Endothelial cell of umbilical vein (primary cell): Measurements from ENCODE around the gene ACOT7. TPM values are rescaled to one million over a fixed set of nuclear protein-coding genes. Genes with fewer than 3 reads are reported as not detected.
A peak's percentile ranks its signal among the peaks of the same experiment; 100 is the strongest.

Experiments
- BruUV-seq: library from RNA; stranded (reverse); fragments of 400-500 nt; replicated peaks from 2 replicates; lab custom pipeline; 2021; lab: Mats Ljungman, UMichigan
- CTCF ChIA-PET: fragments of 300-600, 350-600 bp; sonication (Branson Sonifier 250); formaldehyde crosslinking; loops from one replicate; lab custom pipeline; 2021; ENCODE audit warnings: antibody characterized with exemption, inconsistent platforms; lab: Charles Lee
- POLR2A ChIA-PET: fragments of 300-600, 350-600 bp; sonication (Branson Sonifier 250); formaldehyde crosslinking; loops from one replicate; lab custom pipeline; 2021; ENCODE audit warnings: antibody characterized with exemption, inconsistent platforms; lab: Charles Lee
- DNase-seq: peaks from one replicate; pipeline ENCODE4 v3.0.0-alpha.2; 2011; ENCODE audit warnings: low read depth, low spot score
- FAIRE-seq: peaks from 2 replicates; lab custom pipeline; 2011; peaks lifted over from hg19 to GRCh38; lab: Jason Lieb, UNC
- H2AFZ ChIP-seq: 2 replicates; pipeline ENCODE4 v1.6.0; 2012; ENCODE audit warnings: low read depth, low read length, control low read depth, inconsistent platforms
- H3K27ac ChIP-seq: 2 replicates; pipeline ENCODE4 v1.5.1; 2011; ENCODE audit warnings: low read depth, mild to moderate bottlenecking, control low read depth, low read length, moderate library complexity; ENCODE audit not compliant: insufficient read depth
- H3K27me3 ChIP-seq, 2 experiments: 2 replicates each; pipeline versions ENCODE4 v1.6.0 to v1.6.1; 2011; ENCODE audit warnings: low read length in 2 of 2, mixed read lengths in 1 of 2; ENCODE audit not compliant: control insufficient read depth in 2 of 2, insufficient read depth in 2 of 2
- H3K36me3 ChIP-seq, 2 experiments: 2 replicates in 1 of 2; 3 replicates in 1 of 2; pipeline ENCODE4 v1.5.1; 2011; ENCODE audit warnings: low read length in 2 of 2, mild to moderate bottlenecking in 1 of 2, moderate library complexity in 1 of 2; ENCODE audit not compliant: control insufficient read depth in 2 of 2, insufficient read depth in 2 of 2; ENCODE audit errors: extremely low read depth in 1 of 2
- H3K4me1 ChIP-seq: 3 replicates; pipeline ENCODE4 v1.5.1; 2011; ENCODE audit warnings: mild to moderate bottlenecking, low read length; ENCODE audit not compliant: control insufficient read depth, insufficient read depth; ENCODE audit errors: extremely low read depth
- H3K4me2 ChIP-seq: 2 replicates; pipeline ENCODE4 v1.6.1; 2011; ENCODE audit warnings: low read length, control low read depth, mixed read lengths; ENCODE audit not compliant: insufficient read depth
- H3K4me3 ChIP-seq, 3 experiments: fragments of 200-600 bp in 1 of 3; sonication (generic), shearing (Covaris generic) in 1 of 3; replicated peaks in 1 of 3; 2 replicates each; pipeline ENCODE4 v1.5.1; 2011 to 2016; ENCODE audit warnings: control low read depth in 3 of 3, low read length in 3 of 3, mild to moderate bottlenecking in 2 of 3, inconsistent platforms in 1 of 3, low read depth in 1 of 3, moderate library complexity in 1 of 3; ENCODE audit not compliant: insufficient read depth in 1 of 3
- H3K79me2 ChIP-seq: 2 replicates; pipeline ENCODE4 v1.6.0; 2012; ENCODE audit warnings: low read length, inconsistent platforms; ENCODE audit not compliant: control insufficient read depth, insufficient read depth
- H3K9ac ChIP-seq: replicated peaks from 2 replicates; pipeline ENCODE3; 2011; ENCODE audit warnings: low read length, control low read depth; ENCODE audit not compliant: insufficient read depth; ENCODE audit errors: extremely low read depth
- H3K9me1 ChIP-seq: replicated peaks from 3 replicates; pipeline ENCODE4 v1.6.0; 2011; ENCODE audit warnings: mild to moderate bottlenecking, low read length; ENCODE audit not compliant: control insufficient read depth, insufficient read depth; ENCODE audit errors: extremely low read depth
- H3K9me3 ChIP-seq: replicated peaks from 2 replicates; pipeline ENCODE4 v1.5.1; 2012; ENCODE audit warnings: low read length, inconsistent platforms; ENCODE audit not compliant: control insufficient read depth, insufficient read depth
- H4K20me1 ChIP-seq: replicated peaks from 2 replicates; pipeline ENCODE3; 2011; ENCODE audit warnings: mild to moderate bottlenecking, low read length; ENCODE audit not compliant: control insufficient read depth, insufficient read depth; ENCODE audit errors: extremely low read depth
- EZH2 ChIP-seq: IDR thresholded peaks from 2 replicates; pipeline ENCODE4 v1.6.1; 2012; ENCODE audit warnings: borderline replicate concordance, low read depth, mild to moderate bottlenecking, moderate library complexity, low read length, inconsistent platforms; ENCODE audit not compliant: severe bottlenecking
- FOS ChIP-seq: IDR thresholded peaks from 2 replicates; pipeline ENCODE4 v1.6.1; 2011; ENCODE audit warnings: mild to moderate bottlenecking, low read length, moderate library complexity, borderline replicate concordance; ENCODE audit not compliant: insufficient read depth
- GATA2 ChIP-seq: IDR thresholded peaks from 2 replicates; pipeline ENCODE4 v1.7.0; 2011; ENCODE audit warnings: low read depth, mild to moderate bottlenecking, moderate library complexity, mixed read lengths, low read length; ENCODE audit not compliant: insufficient read length, insufficient read depth
- JUN ChIP-seq: IDR thresholded peaks from 2 replicates; pipeline ENCODE4 v1.6.1; 2011; ENCODE audit warnings: borderline replicate concordance, low read depth; ENCODE audit not compliant: insufficient read length, insufficient read depth
- MYC ChIP-seq: IDR thresholded peaks from one replicate; pipeline ENCODE4 v1.6.1; 2011; ENCODE audit warnings: mild to moderate bottlenecking, low read depth, low read length
- POLR2A ChIP-seq: IDR thresholded peaks from 2 replicates; pipeline ENCODE4 v1.6.1; 2012; ENCODE audit warnings: low read depth, mild to moderate bottlenecking, control low read depth, low read length
- POLR2AphosphoS5 ChIP-seq: IDR thresholded peaks from 2 replicates; pipeline ENCODE4 v1.6.1; 2012; ENCODE audit warnings: low read depth, mild to moderate bottlenecking, control low read depth, low read length, moderate library complexity; ENCODE audit not compliant: insufficient read depth
- dilution Hi-C: fragments of 300-500 bp; cut with MboI; formaldehyde crosslinking; loops from one replicate; pipeline ENCODE4 v1.15.0; 2019; ENCODE audit warnings: low sequenced_read_pairs; ENCODE audit not compliant: extremely low pct_ligation_motif_present
- intact Hi-C: fragments of 100-400 bp; cut with micrococcal nuclease; formaldehyde crosslinking; loops from one replicate; pipeline ENCODE4 v1.10.0; 2022
- polyA plus RNA-seq, 4 experiments: library from polyadenylated mRNA; depleted of rRNA in 3 of 4; stranded (reverse) in 3 of 4; unstranded in 1 of 4; fragments of >200 nt; gene quantifications; 2 replicates each; pipeline versions ENCODE4 v1.2.1 to v1.2.3, GENCODE V29; 2011 to 2012; ENCODE audit warnings: missing spikeins in 1 of 4
- total RNA-seq: library from RNA; stranded (reverse); gene quantifications from 2 replicates; pipeline ENCODE4 v1.2.3, GENCODE V29; 2021
- TF ChIP-seq, protein P1 (sequence below): IDR thresholded peaks from 2 replicates; pipeline ENCODE4 v1.6.1; 2011; ENCODE audit not compliant: insufficient read depth, insufficient read length
- TF ChIP-seq, protein P2 (sequence below), 2 donors: IDR thresholded peaks; 1 replicate in 1 of 2; 2 replicates in 1 of 2; pipeline ENCODE4 v1.5.1; 2011; ENCODE audit warnings: low read length in 2 of 2, mild to moderate bottlenecking in 2 of 2, moderate library complexity in 2 of 2, control low read depth in 1 of 2, inconsistent platforms in 1 of 2, low read depth in 1 of 2; ENCODE audit not compliant: insufficient read depth in 1 of 2; ENCODE audit errors: extremely low read depth in 1 of 2

The ACOT7 gene
- total and polyA plus RNA-seq, 2 donors (not counting 3 experiments of a cell fraction or from before 2014, with no cell fraction given) = 69.4 to 105 TPM

DNA sequence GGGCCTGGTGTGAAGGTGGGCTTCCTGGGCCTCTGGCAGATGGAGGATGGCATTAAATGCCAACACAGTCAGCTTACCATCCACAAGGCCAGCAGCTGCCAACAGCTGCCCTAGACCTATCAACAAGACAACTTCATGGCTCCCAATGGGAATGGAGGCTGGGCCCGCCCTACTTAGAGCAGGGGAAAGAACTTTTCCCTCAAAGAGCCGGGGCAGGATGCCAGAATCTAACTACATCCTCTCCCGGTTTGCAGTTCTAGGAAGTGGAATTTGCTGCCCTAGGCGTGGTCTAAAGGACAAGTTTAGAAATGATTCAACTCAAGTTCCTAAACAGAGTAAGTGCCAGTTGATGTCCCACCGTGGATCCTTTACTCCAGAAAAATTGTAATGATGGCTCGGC, 170.9 kb downstream of the ACOT7 start:
- dilution Hi-C loops (no loop called here), intact Hi-C loops (no loop called here)
- Histone ChIP-seq H3K79me2 (peaks cover 6% of the 10 kb centered on the region), H3K4me2 (no peak overlapping the region), H3K27me3 (no peaks in the 10 kb centered on the region), H3K27ac (no peak overlapping the region), H3K9me3 (no peaks in the 10 kb centered on the region), H3K4me3 (no peak overlapping the region), H3K9ac (no peak overlapping the region), H3K9me1 (no peaks in the 10 kb centered on the region), H4K20me1 (no peaks in the 10 kb centered on the region), H3K36me3 (peaks cover 8 to 18% of the 10 kb centered on the region in 2 experiments), H3K4me1 (no peaks in the 10 kb centered on the region), H2AFZ (no peak overlapping the region)
- TF ChIP-seq MYC (no peak), JUN (no peak), GATA2 (no peak), EZH2 (no peak), POLR2AphosphoS5 (no peak), POLR2A (no peak), FOS (no peak)
- TF ChIP-seq, protein P1, sequence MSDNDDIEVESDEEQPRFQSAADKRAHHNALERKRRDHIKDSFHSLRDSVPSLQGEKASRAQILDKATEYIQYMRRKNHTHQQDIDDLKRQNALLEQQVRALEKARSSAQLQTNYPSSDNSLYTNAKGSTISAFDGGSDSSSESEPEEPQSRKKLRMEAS = no peak
- TF ChIP-seq, protein P2, sequence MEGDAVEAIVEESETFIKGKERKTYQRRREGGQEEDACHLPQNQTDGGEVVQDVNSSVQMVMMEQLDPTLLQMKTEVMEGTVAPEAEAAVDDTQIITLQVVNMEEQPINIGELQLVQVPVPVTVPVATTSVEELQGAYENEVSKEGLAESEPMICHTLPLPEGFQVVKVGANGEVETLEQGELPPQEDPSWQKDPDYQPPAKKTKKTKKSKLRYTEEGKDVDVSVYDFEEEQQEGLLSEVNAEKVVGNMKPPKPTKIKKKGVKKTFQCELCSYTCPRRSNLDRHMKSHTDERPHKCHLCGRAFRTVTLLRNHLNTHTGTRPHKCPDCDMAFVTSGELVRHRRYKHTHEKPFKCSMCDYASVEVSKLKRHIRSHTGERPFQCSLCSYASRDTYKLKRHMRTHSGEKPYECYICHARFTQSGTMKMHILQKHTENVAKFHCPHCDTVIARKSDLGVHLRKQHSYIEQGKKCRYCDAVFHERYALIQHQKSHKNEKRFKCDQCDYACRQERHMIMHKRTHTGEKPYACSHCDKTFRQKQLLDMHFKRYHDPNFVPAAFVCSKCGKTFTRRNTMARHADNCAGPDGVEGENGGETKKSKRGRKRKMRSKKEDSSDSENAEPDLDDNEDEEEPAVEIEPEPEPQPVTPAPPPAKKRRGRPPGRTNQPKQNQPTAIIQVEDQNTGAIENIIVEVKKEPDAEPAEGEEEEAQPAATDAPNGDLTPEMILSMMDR (IDR thresholded peaks at IDR 0.05; ENCODE audit: extremely low read depth in 1 of 2, insufficient read depth in 1 of 2, low read depth in 1 of 2, low read length in 2 of 2) = no peak
- FAIRE-seq (peak; percentile 54), DNase-seq (no peak)
- ChIA-PET CTCF (interaction anchor here (1.7 to 5.3 kb wide), 2 partner anchors 16 to 18 kb away, joined by 4 to 17 read pairs; no protein-coding TSS in a partner anchor), POLR2A (no interaction called here)
- BruUV-seq = no TSS peak
